GM21723 (cell line): ENCODE results near the gene STIMATE.

Experiments used
- ATAC-seq: cut with Tn5 transposase; IDR thresholded peaks from one replicate; pipeline ENCODE4 v1.9.1; 2021; ENCODE audit warnings: mild to moderate bottlenecking, moderate library complexity; ENCODE audit not compliant: unreplicated experiment

The STIMATE gene

GRCh38 chr3:52871761-52872160 is 25.6 kb downstream of the STIMATE start:
- ATAC-seq = no peak

GRCh38 chr3:52870471-52870870 is 26.9 kb downstream of the STIMATE start:
- no peak for ATAC-seq

- no peak for ATAC-seq
Observed at GRCh38 chr3:52866427-52866826, 30.9 kb downstream of the STIMATE start.

GRCh38 chr3:52865994-52866393 is 31.4 kb downstream of the STIMATE start:
- no peak for ATAC-seq

- ATAC-seq = no peak
Observed at GRCh38 chr3:52860424-52860768, 37.0 kb downstream of the STIMATE start.

GRCh38 chr3:52859686-52860423 is 37.5 kb downstream of the STIMATE start:
- ATAC-seq = no peak

- ATAC-seq = no peak
Observed at GRCh38 chr3:52857864-52858263, 39.5 kb downstream of the STIMATE start.

- ATAC-seq = no peak
Observed at GRCh38 chr3:52857133-52857532, 40.2 kb downstream of the STIMATE start.

GRCh38 chr3:52856666-52857065 is 40.7 kb downstream of the STIMATE start:
- no peak for ATAC-seq

- ATAC-seq = no peak
Observed at GRCh38 chr3:52854013-52854412, 43.3 kb downstream of the STIMATE start.

GRCh38 chr3:52852419-52852818 is 44.9 kb downstream of the STIMATE start:
- ATAC-seq = no peak

- no peak for ATAC-seq
Observed at GRCh38 chr3:52851348-52851747, 46.0 kb downstream of the STIMATE start.

GRCh38 chr3:52849656-52850055 is 47.7 kb downstream of the STIMATE start:
- no peak for ATAC-seq

GRCh38 chr3:52848617-52849016 is 48.7 kb downstream of the STIMATE start:
- ATAC-seq = no peak

GRCh38 chr3:52847726-52848125 is 49.6 kb downstream of the STIMATE start:
- ATAC-seq = no peak

- ATAC-seq = no peak
Observed at GRCh38 chr3:52847241-52847640, 50.1 kb downstream of the STIMATE start.

GRCh38 chr3:52846432-52846965 is 50.8 kb downstream of the STIMATE start:
- no peak for ATAC-seq

- ATAC-seq = no peak
Observed at GRCh38 chr3:52845691-52846431, 51.5 kb downstream of the STIMATE start.

- no peak for ATAC-seq
Observed at GRCh38 chr3:52845157-52845556, 52.2 kb downstream of the STIMATE start.

- no peak for ATAC-seq
Observed at GRCh38 chr3:52844290-52844975, 52.9 kb downstream of the STIMATE start.

- no peak for ATAC-seq
Observed at GRCh38 chr3:52843881-52844280, 53.5 kb downstream of the STIMATE start.
